ENCODE data around the gene CADM3. TPM values are rescaled to one million over a fixed set of nuclear protein-coding genes. Genes with fewer than 3 reads are reported as not detected.

The CADM3 gene
- total and polyA plus RNA-seq, 2 experiments from 2014 or later, result 2.0 to 4.4 TPM

GRCh38 chr1:159144571-159144970, 26.8 kb upstream of the CADM3 start:
- Histone ChIP-seq H3K4me2 (no peak overlapping the region), H3K36me3 (ENCODE audit: insufficient read depth) (no peaks in the 10 kb centered on the region), H3F3A (replicated peaks; ENCODE audit: low read depth) (no peaks in the 10 kb centered on the region), H3K27ac (ENCODE audit: low read depth) (no peak overlapping the region), H4K20me1 (replicated peaks; ENCODE audit: insufficient read depth) (no peaks in the 10 kb centered on the region; the same call in 1 of the 2 replicates), H3K4me1 (ENCODE audit: insufficient read depth) (peaks cover 7% of the 10 kb centered on the region; the same call in 1 of the 2 replicates), H3K4me3 (no peak overlapping the region), H3K79me2 (replicated peaks; ENCODE audit: insufficient read depth) (no peaks in the 10 kb centered on the region), H3K9me2 (ENCODE audit: insufficient read depth) (peaks cover 5% of the 10 kb centered on the region; the same call in 1 of the 2 replicates), H3K27me3 (ENCODE audit: insufficient read depth) (no peaks in the 10 kb centered on the region), H2AFZ (no peak overlapping the region)
- no peak overlapping the region for H3K4me3 Mint-ChIP-seq
- H3K4me1 Mint-ChIP-seq, result peaks cover 5% of the 10 kb centered on the region
- DNase-seq (ENCODE audit: low spot score) (no peak), ATAC-seq (no peak)
- no peak overlapping the region for H3K27ac Mint-ChIP-seq
- H3K9me3 Mint-ChIP-seq, result no peaks in the 10 kb centered on the region
- H3K36me3 Mint-ChIP-seq (ENCODE audit: low read depth), result no peaks in the 10 kb centered on the region
- no peaks in the 10 kb centered on the region for H3K27me3 Mint-ChIP-seq (ENCODE audit: insufficient read depth, low read depth, poor library complexity)
- no peak for TF ChIP-seq ZNF331 (CRISPR knock-in tag; IDR thresholded peaks at IDR 0.05; ENCODE audit: low read depth)
- no peak for TF ChIP-seq JUNB (IDR thresholded peaks at IDR 0.05; ENCODE audit: unreplicated experiment)
- no peak for TF ChIP-seq EZH2phosphoT487 (IDR thresholded peaks at IDR 0.05; ENCODE audit: unreplicated experiment)
- TF ChIP-seq STAT1 (IDR thresholded peaks at IDR 0.05; ENCODE audit: unreplicated experiment), result no peak
- no peak for TF ChIP-seq POLR2AphosphoS5 (IDR thresholded peaks at IDR 0.05; ENCODE audit: low read depth)
- TF ChIP-seq ETS1 (IDR thresholded peaks at IDR 0.05), result no peak
- no peak for TF ChIP-seq CTCF (conservative IDR thresholded peaks at IDR 0.05; ENCODE audit: low read depth in 2 of 2)
- no peak for TF ChIP-seq ZNF114 (CRISPR knock-in tag; IDR thresholded peaks at IDR 0.05)
- no peak for TF ChIP-seq REST (IDR thresholded peaks at IDR 0.05; ENCODE audit: unreplicated experiment)
- TF ChIP-seq ZNF462 (CRISPR knock-in tag; IDR thresholded peaks at IDR 0.05), result no peak
